PC-3 (cell line): ENCODE measurements around the gene TMEM221. TPM values are rescaled to one million over a fixed set of nuclear protein-coding genes. Genes with fewer than 3 reads are reported as not detected.
A peak's percentile ranks its signal among the peaks of the same experiment; 100 is the strongest.

Experiments
- ATAC-seq: fragments of 200-7000 bp; cut with Tn5 transposase; 2 replicates; pipeline ENCODE4 v1.9.1; 2020; ENCODE audit warnings: mild to moderate bottlenecking, moderate library complexity
- BruUV-seq: library from RNA; stranded (reverse); fragments of 400-500 nt; replicated peaks from 2 replicates; lab custom pipeline; 2021; lab: Mats Ljungman, UMichigan
- CTCF ChIA-PET: fragments of 300-600 bp; sonication (Branson Sonifier 250); formaldehyde crosslinking; loops from one replicate; lab custom pipeline; 2022; ENCODE audit warnings: antibody characterized with exemption; lab: Charles Lee
- POLR2A ChIA-PET: fragments of 300-600 bp; sonication (Branson Sonifier 250); formaldehyde crosslinking; loops from one replicate; lab custom pipeline; 2022; ENCODE audit warnings: antibody characterized with exemption; ENCODE audit not compliant: unreplicated experiment; lab: Charles Lee
- DNase-seq: peaks from one replicate; pipeline ENCODE4 v3.0.0-alpha.2; 2015
- H2AFZ ChIP-seq: fragments of 300-600 bp; sonication (generic); 2 replicates; pipeline ENCODE4 v1.6.0; 2016; ENCODE audit warnings: antibody characterized with exemption, low read length
- H3F3A ChIP-seq: fragments of 300-600 bp; sonication (generic); one replicate; pipeline ENCODE4 v1.6.0; 2017; ENCODE audit warnings: antibody characterized with exemption, low read length, control low read depth, mild to moderate bottlenecking; ENCODE audit not compliant: unreplicated experiment
- H3K27ac ChIP-seq: fragments of 300-600 bp; sonication (generic); 2 replicates; pipeline ENCODE4 v1.5.1; 2016; ENCODE audit warnings: mild to moderate bottlenecking, low read length
- H3K27me3 ChIP-seq: fragments of 300-600 bp; sonication (generic); 2 replicates; pipeline ENCODE4 v1.6.1; 2016; ENCODE audit warnings: low read length, mixed read lengths
- H3K36me3 ChIP-seq: fragments of 300-600 bp; sonication (generic); 2 replicates; pipeline ENCODE4 v1.6.1; 2016; ENCODE audit warnings: low read depth, mixed run types, low read length, mixed read lengths
- H3K4me1 ChIP-seq: fragments of 300-600 bp; sonication (generic); 2 replicates; pipeline ENCODE4 v1.5.1; 2016; ENCODE audit warnings: low read length; ENCODE audit not compliant: insufficient read depth
- H3K4me2 ChIP-seq: fragments of 300-600 bp; sonication (generic); 2 replicates; pipeline ENCODE4 v1.6.0; 2016; ENCODE audit warnings: low read length
- H3K4me3 ChIP-seq: fragments of 300-600 bp; sonication (generic); 2 replicates; pipeline ENCODE4 v1.5.1; 2016; ENCODE audit warnings: mild to moderate bottlenecking, low read length, mixed read lengths
- H3K79me2 ChIP-seq: fragments of 300-600 bp; sonication (generic); 2 replicates; pipeline ENCODE4 v1.6.1; 2017; ENCODE audit warnings: low read length, mixed read lengths
- H3K9ac ChIP-seq: fragments of 300-600 bp; sonication (generic); 2 replicates; pipeline ENCODE4 v1.6.0; 2016; ENCODE audit warnings: mild to moderate bottlenecking, low read length
- H3K9me2 ChIP-seq: fragments of 300-600 bp; sonication (generic); replicated peaks from 2 replicates; pipeline ENCODE4 v1.6.1; 2016; ENCODE audit warnings: mixed run types, low read length, mixed read lengths
- H3K9me3 ChIP-seq: fragments of 300-600 bp; sonication (generic); 2 replicates; pipeline ENCODE4 v1.6.1; 2016; ENCODE audit warnings: low read length, mixed read lengths
- H4K20me1 ChIP-seq: fragments of 300-600 bp; sonication (generic); 2 replicates; pipeline ENCODE4 v1.6.1; 2016; ENCODE audit warnings: low read length, mixed read lengths
- EZH2 ChIP-seq: fragments of 300-600 bp; sonication (generic); IDR thresholded peaks from one replicate; pipeline ENCODE4 v1.6.1; 2017; ENCODE audit warnings: antibody characterized with exemption, mild to moderate bottlenecking, low read length; ENCODE audit not compliant: unreplicated experiment
- EZH2phosphoT487 ChIP-seq: fragments of 300-600 bp; sonication (generic); IDR thresholded peaks from 2 replicates; pipeline ENCODE4 v1.6.1; 2018; ENCODE audit warnings: mild to moderate bottlenecking, antibody characterized with exemption, low read length, borderline replicate concordance
- intact Hi-C: fragments of 100-400 bp; cut with micrococcal nuclease; formaldehyde crosslinking; loops from 2 replicates; pipeline ENCODE4 v1.9.0; 2023
- total RNA-seq: library from RNA; depleted of rRNA; stranded (reverse); fragments of >200 nt; gene quantifications from 2 replicates; pipeline ENCODE4 v1.2.3, GENCODE V29; 2014
- TF ChIP-seq, protein P1 (sequence below): fragments of 300-600 bp; sonication (generic); conservative IDR thresholded peaks from 2 replicates; pipeline ENCODE4 v1.5.1; 2017; ENCODE audit warnings: antibody characterized with exemption, low read depth, mild to moderate bottlenecking, low read length

The TMEM221 gene
- total RNA-seq, 1 experiment from 2014 or later, result 3.0 TPM

DNA sequence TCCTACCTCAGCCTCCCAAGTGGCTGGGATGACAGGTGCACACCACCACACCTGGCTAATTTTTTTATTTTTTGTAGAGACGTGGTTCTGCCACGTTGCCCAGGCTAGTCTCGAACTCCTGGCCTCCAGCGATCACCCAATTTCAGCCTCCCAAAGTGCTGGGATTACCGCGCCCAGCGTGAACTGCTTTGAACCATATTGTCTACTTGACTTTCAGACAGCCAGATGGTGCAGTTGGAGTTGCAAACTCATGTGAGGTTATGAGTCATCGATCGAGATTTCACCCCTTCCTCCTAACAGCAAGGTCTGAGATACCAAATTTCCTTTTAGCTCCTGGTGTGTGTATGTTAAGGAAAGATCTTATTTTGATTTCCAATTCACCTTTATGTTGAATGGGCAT, 24.6 kb upstream of the TMEM221 start:
- Histone ChIP-seq H3K4me3 (no peak overlapping the region), H3F3A (no peaks in the 10 kb centered on the region), H4K20me1 (no peaks in the 10 kb centered on the region), H3K4me1 (peaks cover 24% of the 10 kb centered on the region), H3K27ac (no peak overlapping the region), H3K79me2 (peaks cover 7% of the 10 kb centered on the region; the same call in 1 of the 2 replicates), H3K4me2 (no peak overlapping the region), H3K36me3 (no peaks in the 10 kb centered on the region), H2AFZ (no peak overlapping the region), H3K9me2 (no peaks in the 10 kb centered on the region), H3K9ac (no peak overlapping the region), H3K27me3 (no peaks in the 10 kb centered on the region), H3K9me3 (no peaks in the 10 kb centered on the region)
- ChIA-PET POLR2A (no interaction called here), CTCF (no interaction called here)
- ATAC-seq (no peak), DNase-seq (peak; percentile 58)
- BruUV-seq, result no TSS peak
- TF ChIP-seq EZH2phosphoT487, result no peak
- no peak for TF ChIP-seq EZH2
- TF ChIP-seq, protein P1, sequence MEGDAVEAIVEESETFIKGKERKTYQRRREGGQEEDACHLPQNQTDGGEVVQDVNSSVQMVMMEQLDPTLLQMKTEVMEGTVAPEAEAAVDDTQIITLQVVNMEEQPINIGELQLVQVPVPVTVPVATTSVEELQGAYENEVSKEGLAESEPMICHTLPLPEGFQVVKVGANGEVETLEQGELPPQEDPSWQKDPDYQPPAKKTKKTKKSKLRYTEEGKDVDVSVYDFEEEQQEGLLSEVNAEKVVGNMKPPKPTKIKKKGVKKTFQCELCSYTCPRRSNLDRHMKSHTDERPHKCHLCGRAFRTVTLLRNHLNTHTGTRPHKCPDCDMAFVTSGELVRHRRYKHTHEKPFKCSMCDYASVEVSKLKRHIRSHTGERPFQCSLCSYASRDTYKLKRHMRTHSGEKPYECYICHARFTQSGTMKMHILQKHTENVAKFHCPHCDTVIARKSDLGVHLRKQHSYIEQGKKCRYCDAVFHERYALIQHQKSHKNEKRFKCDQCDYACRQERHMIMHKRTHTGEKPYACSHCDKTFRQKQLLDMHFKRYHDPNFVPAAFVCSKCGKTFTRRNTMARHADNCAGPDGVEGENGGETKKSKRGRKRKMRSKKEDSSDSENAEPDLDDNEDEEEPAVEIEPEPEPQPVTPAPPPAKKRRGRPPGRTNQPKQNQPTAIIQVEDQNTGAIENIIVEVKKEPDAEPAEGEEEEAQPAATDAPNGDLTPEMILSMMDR, result no peak
- intact Hi-C loops, result no loop called here

DNA sequence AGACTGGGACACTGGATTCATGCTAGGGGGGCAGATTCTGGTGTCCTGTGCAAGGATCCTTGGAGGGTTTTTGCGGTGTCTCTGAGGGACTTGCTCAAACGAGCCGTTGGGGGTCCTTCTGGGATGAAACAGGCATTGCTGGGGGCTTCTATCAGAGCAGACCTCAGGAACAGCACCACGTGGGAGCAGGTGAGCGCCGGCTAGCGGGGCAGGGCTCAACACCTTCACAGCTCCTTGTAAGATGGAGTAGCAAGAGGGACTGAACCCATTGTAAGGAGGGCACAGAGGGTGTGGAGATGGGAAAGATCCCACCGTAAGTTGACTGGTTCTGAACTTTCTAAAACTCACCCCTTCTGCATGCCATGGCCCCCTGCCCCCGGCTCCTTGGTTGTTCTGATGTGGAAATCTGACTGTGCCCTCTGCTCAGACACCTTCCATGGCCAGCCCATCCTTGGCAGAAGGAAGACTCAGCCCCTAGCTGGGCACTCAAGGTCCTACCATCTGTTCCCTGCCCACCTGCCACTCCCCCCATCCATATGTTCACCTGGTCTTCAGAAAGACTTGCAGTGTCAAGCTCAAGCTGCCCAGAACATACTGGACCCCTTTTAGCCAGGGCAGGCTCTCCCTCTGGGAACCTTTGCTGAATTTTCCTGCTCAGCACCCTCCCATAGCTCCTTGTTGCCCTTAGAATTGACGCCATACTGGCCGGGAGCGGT, 23.1 kb upstream of the TMEM221 start:
- Histone ChIP-seq H3K27ac (no peak overlapping the region), H3K4me1 (peaks cover 24% of the 10 kb centered on the region), H3K4me2 (peak overlapping the region; percentile 84), H2AFZ (0 out of 2 replicates have a peak overlapping the region, but pooled peaks have one; percentile 90), H3K36me3 (no peaks in the 10 kb centered on the region), H3K4me3 (peak overlapping the region; percentile 91; the same call in 1 of the 2 replicates), H3K9ac (0 out of 2 replicates have a peak overlapping the region, but pooled peaks have one; percentile 27), H3K27me3 (no peaks in the 10 kb centered on the region), H4K20me1 (no peaks in the 10 kb centered on the region), H3K79me2 (peaks cover 7% of the 10 kb centered on the region; the same call in 1 of the 2 replicates), H3K9me2 (no peaks in the 10 kb centered on the region), H3F3A (no peaks in the 10 kb centered on the region), H3K9me3 (no peaks in the 10 kb centered on the region)
- ATAC-seq (no peak), DNase-seq (no peak)
- ChIA-PET POLR2A (no interaction called here), CTCF (interaction anchor here (0.6 kb wide), 1 partner anchor 57 kb away, joined by 7 read pairs; no protein-coding TSS in a partner anchor)
- TF ChIP-seq EZH2 (no peak), EZH2phosphoT487 (no peak)
- TF ChIP-seq, protein P1, result no peak
- intact Hi-C loops, result no loop called here
- TSS peak; percentile 32 for BruUV-seq
